Measurements from ENCODE around the gene MCUB. TPM values are rescaled to one million over a fixed set of nuclear protein-coding genes. Genes with fewer than 3 reads are reported as not detected.
A peak's percentile ranks its signal among the peaks of the same experiment; 100 is the strongest.

Gene MCUB
- total RNA-seq, 1 experiment from 2014 or later: 24.1 TPM

DNA sequence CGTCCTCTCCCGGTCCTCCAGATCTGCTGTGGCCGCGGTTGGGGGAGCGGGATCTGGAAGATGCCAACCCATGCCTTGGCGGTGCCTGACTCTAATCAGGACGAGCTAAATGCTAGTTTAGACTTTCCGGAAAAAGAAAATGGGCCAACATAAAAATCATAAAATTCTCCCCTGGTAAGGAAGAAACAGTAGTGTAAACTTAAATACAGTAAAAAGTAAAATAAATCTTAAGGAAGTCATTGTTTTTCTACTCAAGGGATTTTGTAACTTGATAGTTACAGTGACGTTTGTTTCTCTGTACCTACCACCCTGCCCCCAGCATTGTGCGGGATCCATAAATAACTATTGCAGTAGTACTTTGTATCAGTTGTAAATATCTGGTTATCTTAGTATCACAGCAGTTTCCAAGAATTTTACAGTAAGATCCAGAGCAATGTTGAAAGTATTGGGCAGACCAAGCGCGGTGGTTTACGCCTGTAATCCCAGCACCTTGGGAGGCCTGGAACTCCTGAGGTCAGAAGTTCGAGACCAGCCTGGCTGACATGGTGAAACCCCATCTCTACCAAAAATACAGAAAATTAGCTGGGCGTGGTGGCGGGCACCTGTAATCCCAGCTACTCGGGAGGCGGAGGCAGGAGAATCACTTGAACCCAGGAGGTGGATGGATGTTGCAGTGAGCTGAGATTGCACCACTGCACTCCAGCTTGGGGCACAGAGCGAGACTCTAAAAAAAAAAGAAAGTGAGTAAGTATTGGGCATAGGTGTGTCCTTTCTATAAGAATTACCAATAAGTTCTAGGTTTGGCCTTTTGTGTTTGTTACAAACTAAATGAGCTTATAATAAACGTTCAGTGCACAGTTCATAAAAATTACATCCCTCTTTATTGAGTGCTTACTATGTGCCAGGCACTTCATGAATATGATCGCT is 170.8 kb downstream of the MCUB start:
- BruUV-seq (replicated peaks): no TSS peak
- no peaks in the 10 kb centered on the region for H3K36me3 ChIP-seq (ENCODE audit: control insufficient read depth, insufficient read depth, low read length)
- in situ Hi-C loops (cut with HindIII; ENCODE audit: low pct_unique_long_range_greater_than_20kb, low sequenced_read_pairs) (no loop called here), intact Hi-C loops (cut with micrococcal nuclease; ENCODE audit: unreplicated experiment) (no loop called here)
- peak overlapping the region; percentile 78 to 92 for H3K4me3 ChIP-seq (ENCODE audit: low read depth in 2 of 2, low read length in 2 of 2)
- DNase-seq (ENCODE audit: low read depth, low spot score) (no peak), ATAC-seq (peak; percentile 73; the same call in 1 of the 2 replicates)
- peaks cover 6% of the 10 kb centered on the region for H3K4me1 ChIP-seq (ENCODE audit: control insufficient read depth, insufficient read depth, low read length)
- CTCF ChIA-PET: no interaction called here
- no peaks in the 10 kb centered on the region for H3K27me3 ChIP-seq (ENCODE audit: control insufficient read depth, insufficient read depth, low read length)
- TF ChIP-seq TCF7L2 (IDR thresholded peaks at IDR 0.05; ENCODE audit: low read depth, low read length) (no peak), POLR2AphosphoS5 (IDR thresholded peaks at IDR 0.05; ENCODE audit: low read depth, low read length) (no peak), SIN3A (IDR thresholded peaks at IDR 0.05; ENCODE audit: borderline replicate concordance, insufficient read depth, low read depth, low read length) (no peak)
- TF ChIP-seq, protein P1, sequence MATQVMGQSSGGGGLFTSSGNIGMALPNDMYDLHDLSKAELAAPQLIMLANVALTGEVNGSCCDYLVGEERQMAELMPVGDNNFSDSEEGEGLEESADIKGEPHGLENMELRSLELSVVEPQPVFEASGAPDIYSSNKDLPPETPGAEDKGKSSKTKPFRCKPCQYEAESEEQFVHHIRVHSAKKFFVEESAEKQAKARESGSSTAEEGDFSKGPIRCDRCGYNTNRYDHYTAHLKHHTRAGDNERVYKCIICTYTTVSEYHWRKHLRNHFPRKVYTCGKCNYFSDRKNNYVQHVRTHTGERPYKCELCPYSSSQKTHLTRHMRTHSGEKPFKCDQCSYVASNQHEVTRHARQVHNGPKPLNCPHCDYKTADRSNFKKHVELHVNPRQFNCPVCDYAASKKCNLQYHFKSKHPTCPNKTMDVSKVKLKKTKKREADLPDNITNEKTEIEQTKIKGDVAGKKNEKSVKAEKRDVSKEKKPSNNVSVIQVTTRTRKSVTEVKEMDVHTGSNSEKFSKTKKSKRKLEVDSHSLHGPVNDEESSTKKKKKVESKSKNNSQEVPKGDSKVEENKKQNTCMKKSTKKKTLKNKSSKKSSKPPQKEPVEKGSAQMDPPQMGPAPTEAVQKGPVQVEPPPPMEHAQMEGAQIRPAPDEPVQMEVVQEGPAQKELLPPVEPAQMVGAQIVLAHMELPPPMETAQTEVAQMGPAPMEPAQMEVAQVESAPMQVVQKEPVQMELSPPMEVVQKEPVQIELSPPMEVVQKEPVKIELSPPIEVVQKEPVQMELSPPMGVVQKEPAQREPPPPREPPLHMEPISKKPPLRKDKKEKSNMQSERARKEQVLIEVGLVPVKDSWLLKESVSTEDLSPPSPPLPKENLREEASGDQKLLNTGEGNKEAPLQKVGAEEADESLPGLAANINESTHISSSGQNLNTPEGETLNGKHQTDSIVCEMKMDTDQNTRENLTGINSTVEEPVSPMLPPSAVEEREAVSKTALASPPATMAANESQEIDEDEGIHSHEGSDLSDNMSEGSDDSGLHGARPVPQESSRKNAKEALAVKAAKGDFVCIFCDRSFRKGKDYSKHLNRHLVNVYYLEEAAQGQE (IDR thresholded peaks at IDR 0.05; ENCODE audit: insufficient read depth in 1 of 2, low read depth in 2 of 2, low read length in 1 of 2): no peak
- TF ChIP-seq, protein P2, sequence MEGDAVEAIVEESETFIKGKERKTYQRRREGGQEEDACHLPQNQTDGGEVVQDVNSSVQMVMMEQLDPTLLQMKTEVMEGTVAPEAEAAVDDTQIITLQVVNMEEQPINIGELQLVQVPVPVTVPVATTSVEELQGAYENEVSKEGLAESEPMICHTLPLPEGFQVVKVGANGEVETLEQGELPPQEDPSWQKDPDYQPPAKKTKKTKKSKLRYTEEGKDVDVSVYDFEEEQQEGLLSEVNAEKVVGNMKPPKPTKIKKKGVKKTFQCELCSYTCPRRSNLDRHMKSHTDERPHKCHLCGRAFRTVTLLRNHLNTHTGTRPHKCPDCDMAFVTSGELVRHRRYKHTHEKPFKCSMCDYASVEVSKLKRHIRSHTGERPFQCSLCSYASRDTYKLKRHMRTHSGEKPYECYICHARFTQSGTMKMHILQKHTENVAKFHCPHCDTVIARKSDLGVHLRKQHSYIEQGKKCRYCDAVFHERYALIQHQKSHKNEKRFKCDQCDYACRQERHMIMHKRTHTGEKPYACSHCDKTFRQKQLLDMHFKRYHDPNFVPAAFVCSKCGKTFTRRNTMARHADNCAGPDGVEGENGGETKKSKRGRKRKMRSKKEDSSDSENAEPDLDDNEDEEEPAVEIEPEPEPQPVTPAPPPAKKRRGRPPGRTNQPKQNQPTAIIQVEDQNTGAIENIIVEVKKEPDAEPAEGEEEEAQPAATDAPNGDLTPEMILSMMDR (IDR thresholded peaks at IDR 0.05): no peak
- POLR2A ChIA-PET: no interaction called here
- no peaks in the 10 kb centered on the region for H3K9me3 ChIP-seq (ENCODE audit: control insufficient read depth, insufficient read depth, low read depth, low read length)
- peak overlapping the region; percentile 85 for H3K27ac ChIP-seq (ENCODE audit: low read length)

DNA sequence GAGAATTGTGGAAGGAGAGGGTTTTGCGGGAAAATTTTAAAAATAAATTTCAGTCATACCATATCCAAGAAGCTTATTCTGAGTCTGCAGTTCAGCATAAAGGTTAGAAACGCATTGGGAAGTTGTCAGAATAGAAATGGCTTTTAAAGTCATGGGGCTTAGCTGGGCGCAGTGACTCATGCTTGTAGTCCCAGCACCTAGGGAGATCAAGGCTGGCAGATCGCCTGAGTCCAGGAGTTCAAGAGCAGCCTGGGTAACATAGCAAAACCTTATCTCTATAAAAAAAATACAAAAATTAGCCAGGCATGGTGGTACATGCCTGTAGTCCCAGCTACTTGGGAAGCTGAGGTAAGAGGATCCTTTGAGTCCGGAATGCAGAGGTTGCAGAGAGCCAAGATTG is 173.7 kb downstream of the MCUB start:
- H3K36me3 ChIP-seq (ENCODE audit: control insufficient read depth, insufficient read depth, low read length): no peaks in the 10 kb centered on the region
- intact Hi-C loops (cut with micrococcal nuclease; ENCODE audit: unreplicated experiment): no loop called here
- ATAC-seq (no peak), DNase-seq (ENCODE audit: low read depth, low spot score) (no peak)
- H3K27me3 ChIP-seq (ENCODE audit: control insufficient read depth, insufficient read depth, low read length): no peaks in the 10 kb centered on the region
- POLR2A ChIA-PET: no interaction called here
- CTCF ChIA-PET: no interaction called here
- no peaks in the 10 kb centered on the region; the same call in 1 of the 2 replicates for H3K4me1 ChIP-seq (ENCODE audit: control insufficient read depth, insufficient read depth, low read length)
- H3K4me3 ChIP-seq (ENCODE audit: low read depth in 2 of 2, low read length in 2 of 2): no peak overlapping the region
- H3K27ac ChIP-seq (ENCODE audit: low read length): no peak overlapping the region
- no peaks in the 10 kb centered on the region for H3K9me3 ChIP-seq (ENCODE audit: control insufficient read depth, insufficient read depth, low read depth, low read length)
- TF ChIP-seq, protein P1 (IDR thresholded peaks at IDR 0.05; ENCODE audit: insufficient read depth in 1 of 2, low read depth in 2 of 2, low read length in 1 of 2): no peak
- no peak for TF ChIP-seq POLR2AphosphoS5 (IDR thresholded peaks at IDR 0.05; ENCODE audit: low read depth, low read length)
- in situ Hi-C loops (cut with HindIII; ENCODE audit: low pct_unique_long_range_greater_than_20kb, low sequenced_read_pairs): no loop called here
- no TSS peak for BruUV-seq (replicated peaks)
